Measurements from ENCODE around the gene INTS1.

- no peak for TF ChIP-seq EP300 (IDR thresholded peaks at IDR 0.05; ENCODE audit: low read depth)
- TF ChIP-seq POLR2AphosphoS5 (IDR thresholded peaks at IDR 0.05) = no peak
- no peak for TF ChIP-seq CTCF (IDR thresholded peaks at IDR 0.05)
Measured at GRCh38 chr7:1487466-1487865, 16.7 kb downstream of the INTS1 start.

Data from transverse colon (tissue), 4 donors.